Measurements from ENCODE around the gene C14orf119.
A peak's percentile ranks its signal among the peaks of the same experiment; 100 is the strongest.

GRCh38 chr14:23076785-23077408, 18.4 kb upstream of the C14orf119 start:
- TF ChIP-seq, protein P1, sequence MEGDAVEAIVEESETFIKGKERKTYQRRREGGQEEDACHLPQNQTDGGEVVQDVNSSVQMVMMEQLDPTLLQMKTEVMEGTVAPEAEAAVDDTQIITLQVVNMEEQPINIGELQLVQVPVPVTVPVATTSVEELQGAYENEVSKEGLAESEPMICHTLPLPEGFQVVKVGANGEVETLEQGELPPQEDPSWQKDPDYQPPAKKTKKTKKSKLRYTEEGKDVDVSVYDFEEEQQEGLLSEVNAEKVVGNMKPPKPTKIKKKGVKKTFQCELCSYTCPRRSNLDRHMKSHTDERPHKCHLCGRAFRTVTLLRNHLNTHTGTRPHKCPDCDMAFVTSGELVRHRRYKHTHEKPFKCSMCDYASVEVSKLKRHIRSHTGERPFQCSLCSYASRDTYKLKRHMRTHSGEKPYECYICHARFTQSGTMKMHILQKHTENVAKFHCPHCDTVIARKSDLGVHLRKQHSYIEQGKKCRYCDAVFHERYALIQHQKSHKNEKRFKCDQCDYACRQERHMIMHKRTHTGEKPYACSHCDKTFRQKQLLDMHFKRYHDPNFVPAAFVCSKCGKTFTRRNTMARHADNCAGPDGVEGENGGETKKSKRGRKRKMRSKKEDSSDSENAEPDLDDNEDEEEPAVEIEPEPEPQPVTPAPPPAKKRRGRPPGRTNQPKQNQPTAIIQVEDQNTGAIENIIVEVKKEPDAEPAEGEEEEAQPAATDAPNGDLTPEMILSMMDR (IDR thresholded peaks at IDR 0.05), result peak; percentile 71
- TF ChIP-seq SIN3A (IDR thresholded peaks at IDR 0.05; ENCODE audit: borderline replicate concordance, insufficient read depth, low read depth, low read length), result no peak
- no peak for TF ChIP-seq POLR2AphosphoS5 (IDR thresholded peaks at IDR 0.05; ENCODE audit: low read depth, low read length)
- no peak for TF ChIP-seq TCF7L2 (IDR thresholded peaks at IDR 0.05; ENCODE audit: low read depth, low read length)
- TF ChIP-seq, protein P2, sequence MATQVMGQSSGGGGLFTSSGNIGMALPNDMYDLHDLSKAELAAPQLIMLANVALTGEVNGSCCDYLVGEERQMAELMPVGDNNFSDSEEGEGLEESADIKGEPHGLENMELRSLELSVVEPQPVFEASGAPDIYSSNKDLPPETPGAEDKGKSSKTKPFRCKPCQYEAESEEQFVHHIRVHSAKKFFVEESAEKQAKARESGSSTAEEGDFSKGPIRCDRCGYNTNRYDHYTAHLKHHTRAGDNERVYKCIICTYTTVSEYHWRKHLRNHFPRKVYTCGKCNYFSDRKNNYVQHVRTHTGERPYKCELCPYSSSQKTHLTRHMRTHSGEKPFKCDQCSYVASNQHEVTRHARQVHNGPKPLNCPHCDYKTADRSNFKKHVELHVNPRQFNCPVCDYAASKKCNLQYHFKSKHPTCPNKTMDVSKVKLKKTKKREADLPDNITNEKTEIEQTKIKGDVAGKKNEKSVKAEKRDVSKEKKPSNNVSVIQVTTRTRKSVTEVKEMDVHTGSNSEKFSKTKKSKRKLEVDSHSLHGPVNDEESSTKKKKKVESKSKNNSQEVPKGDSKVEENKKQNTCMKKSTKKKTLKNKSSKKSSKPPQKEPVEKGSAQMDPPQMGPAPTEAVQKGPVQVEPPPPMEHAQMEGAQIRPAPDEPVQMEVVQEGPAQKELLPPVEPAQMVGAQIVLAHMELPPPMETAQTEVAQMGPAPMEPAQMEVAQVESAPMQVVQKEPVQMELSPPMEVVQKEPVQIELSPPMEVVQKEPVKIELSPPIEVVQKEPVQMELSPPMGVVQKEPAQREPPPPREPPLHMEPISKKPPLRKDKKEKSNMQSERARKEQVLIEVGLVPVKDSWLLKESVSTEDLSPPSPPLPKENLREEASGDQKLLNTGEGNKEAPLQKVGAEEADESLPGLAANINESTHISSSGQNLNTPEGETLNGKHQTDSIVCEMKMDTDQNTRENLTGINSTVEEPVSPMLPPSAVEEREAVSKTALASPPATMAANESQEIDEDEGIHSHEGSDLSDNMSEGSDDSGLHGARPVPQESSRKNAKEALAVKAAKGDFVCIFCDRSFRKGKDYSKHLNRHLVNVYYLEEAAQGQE (IDR thresholded peaks at IDR 0.05; ENCODE audit: insufficient read depth in 1 of 2, low read depth in 2 of 2, low read length in 1 of 2), result no peak

All from Panc1 (cell line).